Endothelial cell of umbilical vein (primary cell): ENCODE results near the gene PIP4K2B.

Source experiments
- CTCF ChIP-seq, 2 donors: IDR thresholded peaks; 1 replicate in 1 of 2; 2 replicates in 1 of 2; pipeline ENCODE4 v1.5.1; 2011; ENCODE audit warnings: low read length in 2 of 2, mild to moderate bottlenecking in 2 of 2, moderate library complexity in 2 of 2, control low read depth in 1 of 2, inconsistent platforms in 1 of 2, low read depth in 1 of 2; ENCODE audit not compliant: insufficient read depth in 1 of 2; ENCODE audit errors: extremely low read depth in 1 of 2
- MYC ChIP-seq: IDR thresholded peaks from one replicate; pipeline ENCODE4 v1.6.1; 2011; ENCODE audit warnings: mild to moderate bottlenecking, low read depth, low read length
- POLR2A ChIP-seq: IDR thresholded peaks from 2 replicates; pipeline ENCODE4 v1.6.1; 2012; ENCODE audit warnings: low read depth, mild to moderate bottlenecking, control low read depth, low read length
- POLR2AphosphoS5 ChIP-seq: IDR thresholded peaks from 2 replicates; pipeline ENCODE4 v1.6.1; 2012; ENCODE audit warnings: low read depth, mild to moderate bottlenecking, control low read depth, low read length, moderate library complexity; ENCODE audit not compliant: insufficient read depth

GRCh38 chr17:38796451-38797157 is 2.8 kb downstream of the PIP4K2B start:
- TF ChIP-seq POLR2AphosphoS5 (no peak), POLR2A (no peak), CTCF (IDR thresholded peaks at IDR 0.05; ENCODE audit: extremely low read depth in 1 of 2, insufficient read depth in 1 of 2, low read depth in 1 of 2, low read length in 2 of 2) (no peak), MYC (no peak)
